22Rv1 (cell line): ENCODE measurements around the gene NOXA1.

Source experiments
- H3K27ac ChIP-seq: fragments of 450-650 bp; 2 replicates; pipeline ENCODE4 v1.5.1; 2017
- CTCF ChIP-seq: fragments of 450-650 bp; IDR thresholded peaks from 2 replicates; pipeline ENCODE4 v1.5.1; 2017; ENCODE audit warnings: mild to moderate bottlenecking
- ZFX ChIP-seq: fragments of 450-650 bp; IDR thresholded peaks from 2 replicates; pipeline ENCODE4 v1.6.1; 2017; ENCODE audit warnings: antibody characterized with exemption, borderline replicate concordance

NOXA1 gene

GRCh38 chr9:137389428-137389746 lies 33.8 kb upstream of the NOXA1 start:
- no peak overlapping the region for H3K27ac ChIP-seq
- TF ChIP-seq CTCF = no peak
- TF ChIP-seq ZFX = no peak

- H3K27ac ChIP-seq = no peak overlapping the region
- TF ChIP-seq ZFX = no peak
- no peak for TF ChIP-seq CTCF
Observed at GRCh38 chr9:137390553-137391410, 32.4 kb upstream of the NOXA1 start.

GRCh38 chr9:137391411-137391754 lies 31.8 kb upstream of the NOXA1 start:
- no peak overlapping the region for H3K27ac ChIP-seq
- TF ChIP-seq CTCF = no peak
- TF ChIP-seq ZFX = no peak

- H3K27ac ChIP-seq = no peak overlapping the region
Observed at GRCh38 chr9:137392232-137393007, 30.8 kb upstream of the NOXA1 start.

GRCh38 chr9:137393176-137394150 lies 29.7 kb upstream of the NOXA1 start:
- TF ChIP-seq ZFX (no peak), CTCF (no peak)
- H3K27ac ChIP-seq = no peak overlapping the region

More at GRCh38 chr9:137392232-137393007, 30.8 kb upstream of the NOXA1 start:
- TF ChIP-seq ZFX (no peak), CTCF (no peak)

GRCh38 chr9:137394866-137395665 lies 28.1 kb upstream of the NOXA1 start:
- TF ChIP-seq CTCF (no peak), ZFX (no peak)
- H3K27ac ChIP-seq = no peak overlapping the region
